GM19193 (cell line): Measurements from ENCODE around the gene KPNA5.

Experiments used
- POLR2A ChIP-seq: IDR thresholded peaks from 4 replicates; pipeline ENCODE4 v1.6.1; 2011; ENCODE audit not compliant: insufficient read depth, insufficient read length; ENCODE audit errors: extremely low read depth

Gene KPNA5

GRCh38 chr6:116691154-116691553, 10.1 kb downstream of the KPNA5 start:
- no peak for TF ChIP-seq POLR2A

- TF ChIP-seq POLR2A, result no peak
Observed at GRCh38 chr6:116695401-116695800, 14.4 kb downstream of the KPNA5 start.

GRCh38 chr6:116697480-116697879, 16.5 kb downstream of the KPNA5 start:
- TF ChIP-seq POLR2A, result no peak

- no peak for TF ChIP-seq POLR2A
Observed at GRCh38 chr6:116705917-116706316, 24.9 kb downstream of the KPNA5 start.

- no peak for TF ChIP-seq POLR2A
Observed at GRCh38 chr6:116714296-116714695, 33.3 kb downstream of the KPNA5 start.

GRCh38 chr6:116714761-116715160, 33.8 kb downstream of the KPNA5 start:
- no peak for TF ChIP-seq POLR2A

GRCh38 chr6:116726947-116727346, 45.9 kb downstream of the KPNA5 start:
- TF ChIP-seq POLR2A, result no peak

- no peak for TF ChIP-seq POLR2A
Observed at GRCh38 chr6:116730513-116730912, 49.5 kb downstream of the KPNA5 start.

- TF ChIP-seq POLR2A, result no peak
Observed at GRCh38 chr6:116737004-116737403, 56.0 kb downstream of the KPNA5 start.

GRCh38 chr6:116741571-116741970, 60.6 kb downstream of the KPNA5 start:
- TF ChIP-seq POLR2A, result no peak

- no peak for TF ChIP-seq POLR2A
Observed at GRCh38 chr6:116745176-116745575, 64.2 kb downstream of the KPNA5 start.

- no peak for TF ChIP-seq POLR2A
Observed at GRCh38 chr6:116761779-116762178, 80.8 kb downstream of the KPNA5 start.

GRCh38 chr6:116762235-116762634, 81.2 kb downstream of the KPNA5 start:
- TF ChIP-seq POLR2A, result no peak

GRCh38 chr6:116763048-116763447, 82.0 kb downstream of the KPNA5 start:
- TF ChIP-seq POLR2A, result no peak

GRCh38 chr6:116763906-116764628, 83.1 kb downstream of the KPNA5 start:
- no peak for TF ChIP-seq POLR2A

- TF ChIP-seq POLR2A, result no peak
Observed at GRCh38 chr6:116764629-116764960, 83.6 kb downstream of the KPNA5 start.
